ENCODE measurements around the gene ROBO2. TPM values are rescaled to one million over a fixed set of nuclear protein-coding genes. Genes with fewer than 3 reads are reported as not detected.

The ROBO2 gene
- total RNA-seq, 4 donors from 2014 or later: 0.20 to 0.41 (median 0.32) TPM; not detected in 1

GRCh38 chr3:77232557-77232956, 192.7 kb downstream of the ROBO2 start:
- intact Hi-C loops (cut with DNase I; ENCODE audit: low total_unique reads): no loop called here
- Histone ChIP-seq H3K36me3 (no peaks in the 10 kb centered on the region), H3K9me3 (no peaks in the 10 kb centered on the region), H3K27me3 (no peaks in the 10 kb centered on the region), H3K4me1 (no peaks in the 10 kb centered on the region), H3K4me3 (no peak overlapping the region), H3K27ac (no peak overlapping the region)
- no peak for DNase-seq
- TF ChIP-seq EP300 (IDR thresholded peaks at IDR 0.05; ENCODE audit: low read depth) (no peak), POLR2A (IDR thresholded peaks at IDR 0.05) (no peak), POLR2AphosphoS5 (IDR thresholded peaks at IDR 0.05) (no peak), CTCF (IDR thresholded peaks at IDR 0.05) (no peak)
- in situ Hi-C loops (cut with MboI; ENCODE audit: low pct_ligation_motif_present in 1 of 4, low pct_unique_long_range_greater_than_20kb in 1 of 4, low sequenced_read_pairs in 3 of 4): no loop called here
- 100% methylated on average over 2 of the region's 2 CpGs for WGBS, 2 donors (ENCODE audit: low coverage in 1 of 2)

DNA sequence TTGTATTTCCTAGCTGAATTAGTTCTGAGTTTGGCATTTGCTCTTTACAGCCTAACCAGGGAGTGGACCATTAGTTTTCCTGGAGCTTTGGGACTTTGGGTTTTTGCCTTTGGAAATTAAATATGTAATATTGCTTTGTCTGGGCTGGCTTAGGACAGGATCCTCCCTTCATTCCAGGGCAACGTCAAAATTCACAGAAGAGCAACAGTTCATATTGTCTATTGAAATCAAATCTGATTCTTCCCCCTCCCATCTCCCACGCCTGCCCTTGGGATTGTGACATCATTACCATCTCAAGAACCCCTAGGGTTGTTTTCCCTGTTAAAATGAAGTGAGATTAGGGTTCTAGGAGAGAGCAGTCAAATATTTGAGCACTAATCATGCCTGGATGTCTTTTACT, 194.1 kb downstream of the ROBO2 start:
- in situ Hi-C loops (cut with MboI; ENCODE audit: low pct_ligation_motif_present in 1 of 4, low pct_unique_long_range_greater_than_20kb in 1 of 4, low sequenced_read_pairs in 3 of 4): no loop called here
- no peaks in the 10 kb centered on the region for H3K27me3 ChIP-seq

DNA sequence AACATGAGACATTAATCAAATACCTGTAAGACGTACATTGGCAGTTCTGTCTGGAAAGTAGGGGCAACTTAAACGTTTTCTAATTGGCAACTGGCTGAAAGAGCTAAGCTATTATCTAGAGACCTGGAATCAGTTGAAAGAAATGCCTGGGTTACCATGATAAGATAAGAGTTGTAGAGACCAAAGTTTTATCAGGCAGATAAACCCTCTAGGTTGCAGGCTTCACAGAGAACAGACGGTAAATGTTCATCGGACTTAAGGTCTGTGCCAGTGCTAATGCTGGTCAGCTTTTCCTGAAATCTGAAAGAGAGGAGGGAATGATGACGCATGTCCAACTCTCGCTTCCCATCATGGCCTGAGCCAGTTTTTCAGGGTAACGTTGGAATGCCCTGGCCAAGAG, 196.2 kb downstream of the ROBO2 start:
- no peak for DNase-seq
- Histone ChIP-seq H3K4me3 (no peak overlapping the region), H3K4me1 (no peaks in the 10 kb centered on the region), H3K27ac (no peak overlapping the region), H3K9me3 (no peaks in the 10 kb centered on the region), H3K27me3 (no peaks in the 10 kb centered on the region), H3K36me3 (no peaks in the 10 kb centered on the region)
- intact Hi-C loops (cut with DNase I; ENCODE audit: low total_unique reads): no loop called here
- 71 to 82% methylated on average over 5 to 7 of the region's 7 CpGs for WGBS, 2 donors (ENCODE audit: low coverage in 1 of 2)
- TF ChIP-seq POLR2A (IDR thresholded peaks at IDR 0.05) (no peak), EP300 (IDR thresholded peaks at IDR 0.05; ENCODE audit: low read depth) (no peak), POLR2AphosphoS5 (IDR thresholded peaks at IDR 0.05) (no peak), CTCF (IDR thresholded peaks at IDR 0.05) (no peak)
- in situ Hi-C loops (cut with MboI; ENCODE audit: low pct_ligation_motif_present in 1 of 4, low pct_unique_long_range_greater_than_20kb in 1 of 4, low sequenced_read_pairs in 3 of 4): no loop called here

More for the DNA sequence above, 194.1 kb downstream of the ROBO2 start:
- no peaks in the 10 kb centered on the region for H3K4me1 ChIP-seq
- intact Hi-C loops (cut with DNase I; ENCODE audit: low total_unique reads): no loop called here
- DNase-seq: no peak
- no peaks in the 10 kb centered on the region for H3K9me3 ChIP-seq
- no peak overlapping the region for H3K4me3 ChIP-seq
- no peaks in the 10 kb centered on the region for H3K36me3 ChIP-seq
- H3K27ac ChIP-seq: no peak overlapping the region
- WGBS, 2 donors (ENCODE audit: low coverage in 1 of 2): 44 to 62% methylated on average over 2 of the region's 2 CpGs
- TF ChIP-seq CTCF (IDR thresholded peaks at IDR 0.05) (no peak), POLR2AphosphoS5 (IDR thresholded peaks at IDR 0.05) (no peak), POLR2A (IDR thresholded peaks at IDR 0.05) (no peak), EP300 (IDR thresholded peaks at IDR 0.05; ENCODE audit: low read depth) (no peak)

DNA sequence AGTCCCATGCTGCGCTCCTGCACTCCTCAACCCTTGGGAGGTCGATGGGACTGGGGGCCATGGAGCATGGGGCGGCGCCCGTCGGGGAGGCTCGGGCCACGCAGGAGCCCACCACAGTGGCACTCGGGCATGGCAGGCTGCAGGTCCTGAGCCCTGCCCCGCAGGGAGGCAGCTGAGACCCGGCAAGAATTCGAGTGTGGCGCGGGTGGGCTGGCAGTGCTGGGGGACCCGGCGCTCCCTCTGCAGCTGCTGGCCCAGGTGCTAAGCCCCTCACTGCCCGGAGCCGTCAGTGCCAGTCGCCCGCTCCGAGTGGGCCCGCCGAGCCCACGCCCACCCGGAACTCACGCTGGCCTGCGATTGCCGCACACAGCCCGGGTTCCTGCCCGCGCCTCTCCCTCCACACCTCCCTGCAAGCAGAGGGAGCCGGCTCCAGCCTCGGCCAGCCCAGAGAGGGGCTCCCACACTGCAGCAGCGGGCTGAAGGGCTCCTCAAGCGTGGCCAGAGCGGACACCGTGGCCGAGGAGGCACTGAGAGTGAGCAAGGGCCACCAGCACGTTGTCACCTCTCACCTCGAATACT, 200.3 kb downstream of the ROBO2 start:
- H3K27me3 ChIP-seq: no peaks in the 10 kb centered on the region
- intact Hi-C loops (cut with DNase I; ENCODE audit: low total_unique reads) (loop anchor here (5.0 kb wide), 1 partner anchor 203 kb away; no protein-coding TSS in a partner anchor), in situ Hi-C loops (cut with MboI; ENCODE audit: low pct_ligation_motif_present in 1 of 4, low pct_unique_long_range_greater_than_20kb in 1 of 4, low sequenced_read_pairs in 3 of 4) (no loop called here)
- no peaks in the 10 kb centered on the region for H3K4me1 ChIP-seq
- no peak for DNase-seq
- no peak overlapping the region for H3K27ac ChIP-seq
- TF ChIP-seq EP300 (IDR thresholded peaks at IDR 0.05; ENCODE audit: low read depth) (no peak), CTCF (IDR thresholded peaks at IDR 0.05) (no peak), POLR2AphosphoS5 (IDR thresholded peaks at IDR 0.05) (no peak)
- no peaks in the 10 kb centered on the region for H3K9me3 ChIP-seq
- WGBS, 2 donors (ENCODE audit: low coverage in 1 of 2): 92 to 100% methylated on average over 4 to 40 of the region's 40 CpGs
- H3K4me3 ChIP-seq: no peak overlapping the region
- H3K36me3 ChIP-seq: no peaks in the 10 kb centered on the region
